Testis (tissue), 3 donors: Measurements from ENCODE around the gene CLEC2D. TPM values are rescaled to one million over a fixed set of nuclear protein-coding genes. Genes with fewer than 3 reads are reported as not detected.
"Not testable (repeated sequence)": the region's sequence is repeated elsewhere in the genome, so short reads cannot be mapped to it uniquely, and the experiment has no call there.

Experiments
- DNase-seq: peaks from one replicate; pipeline ENCODE4 v3.0.0-alpha.2; 2019
- H3K27ac ChIP-seq, 2 donors: fragments of 200-600 bp; sonication (generic); one replicate each; pipeline ENCODE4 v1.5.1; 2019
- H3K27me3 ChIP-seq: fragments of 200-600 bp; sonication (generic); one replicate; pipeline ENCODE4 v1.5.1; 2019
- H3K36me3 ChIP-seq: fragments of 200-600 bp; sonication (generic); one replicate; pipeline ENCODE4 v1.5.1; 2017; ENCODE audit warnings: low read depth; ENCODE audit errors: missing control alignments
- H3K4me1 ChIP-seq: fragments of 200-600 bp; sonication (generic); one replicate; pipeline ENCODE4 v1.5.1; 2019
- H3K4me3 ChIP-seq, 2 donors: fragments of 200-600 bp; sonication (generic); one replicate each; pipeline ENCODE4 v1.5.1; 2017 to 2019
- H3K9me3 ChIP-seq: fragments of 200-600 bp; sonication (generic); one replicate; pipeline ENCODE4 v1.5.1; 2017
- CTCF ChIP-seq, 3 experiments: fragments of 450-650 bp in 2 of 3; fragments of 200-600 bp in 1 of 3; sonication (generic) in 1 of 3; IDR thresholded peaks; one replicate each; pipeline ENCODE4 v1.5.1; 2016 to 2019; ENCODE audit warnings: antibody characterized with exemption in 3 of 3, mild to moderate bottlenecking in 2 of 3, moderate library complexity in 1 of 3
- POLR2A ChIP-seq: fragments of 450-650 bp; IDR thresholded peaks from one replicate; pipeline ENCODE4 v1.6.1; 2017; ENCODE audit warnings: antibody characterized with exemption, mild to moderate bottlenecking, moderate library complexity
- WGBS, 2 donors: methylation state at CpG; one replicate each; pipeline ENCODE4 v1.1.5; 2018; 5-methylcytosine and 5-hydroxymethylcytosine counted together
- intact Hi-C: fragments of 100-400 bp; cut with DNase I; formaldehyde crosslinking; loops from one replicate; pipeline ENCODE4 v1.15.1; 2023; ENCODE audit warnings: low total_unique reads
- polyA plus RNA-seq: library from polyadenylated mRNA; stranded (reverse); fragments of 350-450 nt; fragmentation: Illumina TruSeq; extraction: RNeasy Lipid Tissue Mini Kit (QIAGEN cat#74804); gene quantifications from one replicate; pipeline ENCODE4 v1.2.3, GENCODE V29; 2014; ENCODE audit warnings: low read depth, low replicate concordance; ENCODE audit not compliant: insufficient read depth
- total RNA-seq, 2 donors: library from RNA; depleted of rRNA; stranded (reverse); fragments of >200 nt; gene quantifications; one replicate each; pipeline ENCODE4 v1.2.3, GENCODE V29; 2016

Gene CLEC2D
- total and polyA plus RNA-seq, 3 donors from 2014 or later = 25.5 to 36.3 (median 32.1) TPM

- H3K4me3 ChIP-seq = no peak overlapping the region
- H3K27ac ChIP-seq = peak overlapping the region in 1 of 2 donors; percentile 33
- H3K36me3 ChIP-seq = no peaks in the 10 kb centered on the region
- H3K27me3 ChIP-seq = no peaks in the 10 kb centered on the region
- WGBS, 2 donors = 72 to 75% methylated on average over 4 of the region's 4 CpGs
- no peak for DNase-seq
- no peaks in the 10 kb centered on the region for H3K4me1 ChIP-seq
- intact Hi-C loops = no loop called here
- no peaks in the 10 kb centered on the region for H3K9me3 ChIP-seq
- TF ChIP-seq POLR2A (no peak), CTCF (IDR thresholded peaks at IDR 0.05) (no peak)
Measured at GRCh38 chr12:9668161-9669018, 1.1 kb upstream of the CLEC2D start.

- intact Hi-C loops = no loop called here
- no peak overlapping the region for H3K4me3 ChIP-seq
- H3K4me1 ChIP-seq = no peaks in the 10 kb centered on the region
- DNase-seq = no peak
- no peak overlapping the region for H3K27ac ChIP-seq
- H3K9me3 ChIP-seq = no peaks in the 10 kb centered on the region
- no peaks in the 10 kb centered on the region for H3K27me3 ChIP-seq
- H3K36me3 ChIP-seq = no peaks in the 10 kb centered on the region
- TF ChIP-seq CTCF (IDR thresholded peaks at IDR 0.05) = no peak
- no peak for TF ChIP-seq POLR2A
- WGBS, 2 donors = 87% methylated on average over 2 of the region's 2 CpGs
Measured at GRCh38 chr12:9669019-9669326, 540 bp upstream of the CLEC2D start.

- H3K36me3 ChIP-seq, H3K4me1 ChIP-seq, H3K27me3 ChIP-seq, intact Hi-C loops, H3K9me3 ChIP-seq, H3K27ac ChIP-seq, DNase-seq, H3K4me3 ChIP-seq: not testable (repeated sequence)
- 89 to 93% methylated on average over 2 of the region's 2 CpGs for WGBS, 2 donors
Measured at GRCh38 chr12:9672340-9672739, 2.8 kb downstream of the CLEC2D start.

- Histone ChIP-seq H3K27ac (no peak overlapping the region), H3K9me3 (no peaks in the 10 kb centered on the region), H3K36me3 (no peaks in the 10 kb centered on the region), H3K27me3 (no peaks in the 10 kb centered on the region), H3K4me1 (no peaks in the 10 kb centered on the region), H3K4me3 (no peak overlapping the region)
- no peak for DNase-seq
- TF ChIP-seq CTCF (IDR thresholded peaks at IDR 0.05) = no peak
- TF ChIP-seq POLR2A = no peak
- intact Hi-C loops = no loop called here
- WGBS, 2 donors = 82 to 83% methylated on average over 3 to 6 of the region's 6 CpGs
Measured at GRCh38 chr12:9673404-9674225, 4.1 kb downstream of the CLEC2D start.

GRCh38 chr12:9674226-9674590 is 4.7 kb downstream of the CLEC2D start:
- Histone ChIP-seq H3K27me3 (no peaks in the 10 kb centered on the region), H3K4me3 (no peak overlapping the region), H3K4me1 (no peaks in the 10 kb centered on the region), H3K9me3 (no peaks in the 10 kb centered on the region), H3K27ac (no peak overlapping the region), H3K36me3 (no peaks in the 10 kb centered on the region)
- DNase-seq = no peak
- WGBS, 2 donors = 90 to 100% methylated on average over 1 to 2 of the region's 2 CpGs
- no peak for TF ChIP-seq POLR2A
- TF ChIP-seq CTCF (IDR thresholded peaks at IDR 0.05) = no peak
- intact Hi-C loops = no loop called here

GRCh38 chr12:9682508-9682907 is 13.0 kb downstream of the CLEC2D start:
- intact Hi-C loops, H3K36me3 ChIP-seq, H3K27me3 ChIP-seq, H3K4me1 ChIP-seq, H3K4me3 ChIP-seq, DNase-seq, H3K9me3 ChIP-seq, H3K27ac ChIP-seq: not testable (repeated sequence)
- 95 to 98% methylated on average over 4 of the region's 4 CpGs for WGBS, 2 donors

GRCh38 chr12:9682949-9683348 is 13.4 kb downstream of the CLEC2D start:
- H3K9me3 ChIP-seq, intact Hi-C loops, H3K27ac ChIP-seq, H3K36me3 ChIP-seq, H3K4me1 ChIP-seq, H3K4me3 ChIP-seq, DNase-seq, H3K27me3 ChIP-seq: not testable (repeated sequence)
- WGBS, 2 donors = 96 to 98% methylated on average over 2 of the region's 2 CpGs

- WGBS, 2 donors = 83 to 93% methylated on average over 1 to 5 of the region's 5 CpGs
- H3K27me3 ChIP-seq, DNase-seq, H3K4me1 ChIP-seq, H3K36me3 ChIP-seq, H3K4me3 ChIP-seq, intact Hi-C loops, H3K9me3 ChIP-seq, H3K27ac ChIP-seq: not testable (repeated sequence)
Measured at GRCh38 chr12:9685366-9685765, 15.9 kb downstream of the CLEC2D start.
